ENCODE data around the gene FLNB.

DNA sequence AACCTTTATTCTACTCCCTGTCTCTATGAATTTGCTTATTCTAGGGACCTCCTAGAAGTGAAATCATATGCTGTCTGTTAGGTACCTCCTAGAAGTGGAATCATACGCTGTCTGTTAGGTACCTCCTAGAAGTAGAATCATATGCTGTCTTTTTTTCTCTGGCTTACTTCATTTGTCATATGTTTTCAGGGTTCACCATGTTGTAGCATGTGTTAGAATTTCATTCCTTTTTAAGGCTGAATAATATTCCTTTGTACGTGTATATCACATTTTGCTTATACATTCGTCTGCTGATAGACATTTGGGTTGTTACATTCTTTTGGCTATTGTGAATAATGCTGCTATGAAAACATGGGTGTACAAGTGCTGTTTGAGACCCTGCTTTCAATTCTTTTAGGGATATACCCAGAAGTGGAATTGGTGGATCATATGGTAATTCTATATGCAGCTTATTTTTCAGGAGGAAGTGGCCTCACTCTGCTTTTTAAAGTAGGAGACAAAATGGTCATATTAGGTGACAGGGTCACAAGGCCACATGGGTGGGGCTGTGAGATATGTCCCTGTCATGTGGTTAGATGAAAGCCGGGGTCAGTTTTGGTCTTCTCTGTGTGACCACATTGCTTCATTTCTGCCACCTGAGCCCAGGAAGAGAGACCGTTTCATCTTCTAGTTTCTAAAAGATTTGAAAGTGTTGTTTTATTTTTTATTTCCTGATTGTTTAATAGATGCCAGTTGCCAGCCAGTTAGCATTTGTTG is 76.7 kb downstream of the FLNB start:
- TF ChIP-seq, protein P1, sequence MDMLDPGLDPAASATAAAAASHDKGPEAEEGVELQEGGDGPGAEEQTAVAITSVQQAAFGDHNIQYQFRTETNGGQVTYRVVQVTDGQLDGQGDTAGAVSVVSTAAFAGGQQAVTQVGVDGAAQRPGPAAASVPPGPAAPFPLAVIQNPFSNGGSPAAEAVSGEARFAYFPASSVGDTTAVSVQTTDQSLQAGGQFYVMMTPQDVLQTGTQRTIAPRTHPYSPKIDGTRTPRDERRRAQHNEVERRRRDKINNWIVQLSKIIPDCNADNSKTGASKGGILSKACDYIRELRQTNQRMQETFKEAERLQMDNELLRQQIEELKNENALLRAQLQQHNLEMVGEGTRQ (CRISPR knock-in tag; IDR thresholded peaks at IDR 0.05) = no peak
- TF ChIP-seq ZNF416 (CRISPR knock-in tag; IDR thresholded peaks at IDR 0.05) (no peak), GRHL2 (CRISPR knock-in tag; IDR thresholded peaks at IDR 0.05; ENCODE audit: insufficient replicate concordance, severe bottlenecking) (no peak), SP1 (CRISPR knock-in tag; conservative IDR thresholded peaks at IDR 0.05) (no peak), JUN (CRISPR knock-in tag; IDR thresholded peaks at IDR 0.05) (no peak), ZNF121 (CRISPR knock-in tag; IDR thresholded peaks at IDR 0.05) (no peak), FOXP1 (CRISPR knock-in tag; IDR thresholded peaks at IDR 0.05; ENCODE audit: borderline replicate concordance) (no peak), NR2C2 (CRISPR knock-in tag; IDR thresholded peaks at IDR 0.05) (no peak)
- TF ChIP-seq, protein P2, sequence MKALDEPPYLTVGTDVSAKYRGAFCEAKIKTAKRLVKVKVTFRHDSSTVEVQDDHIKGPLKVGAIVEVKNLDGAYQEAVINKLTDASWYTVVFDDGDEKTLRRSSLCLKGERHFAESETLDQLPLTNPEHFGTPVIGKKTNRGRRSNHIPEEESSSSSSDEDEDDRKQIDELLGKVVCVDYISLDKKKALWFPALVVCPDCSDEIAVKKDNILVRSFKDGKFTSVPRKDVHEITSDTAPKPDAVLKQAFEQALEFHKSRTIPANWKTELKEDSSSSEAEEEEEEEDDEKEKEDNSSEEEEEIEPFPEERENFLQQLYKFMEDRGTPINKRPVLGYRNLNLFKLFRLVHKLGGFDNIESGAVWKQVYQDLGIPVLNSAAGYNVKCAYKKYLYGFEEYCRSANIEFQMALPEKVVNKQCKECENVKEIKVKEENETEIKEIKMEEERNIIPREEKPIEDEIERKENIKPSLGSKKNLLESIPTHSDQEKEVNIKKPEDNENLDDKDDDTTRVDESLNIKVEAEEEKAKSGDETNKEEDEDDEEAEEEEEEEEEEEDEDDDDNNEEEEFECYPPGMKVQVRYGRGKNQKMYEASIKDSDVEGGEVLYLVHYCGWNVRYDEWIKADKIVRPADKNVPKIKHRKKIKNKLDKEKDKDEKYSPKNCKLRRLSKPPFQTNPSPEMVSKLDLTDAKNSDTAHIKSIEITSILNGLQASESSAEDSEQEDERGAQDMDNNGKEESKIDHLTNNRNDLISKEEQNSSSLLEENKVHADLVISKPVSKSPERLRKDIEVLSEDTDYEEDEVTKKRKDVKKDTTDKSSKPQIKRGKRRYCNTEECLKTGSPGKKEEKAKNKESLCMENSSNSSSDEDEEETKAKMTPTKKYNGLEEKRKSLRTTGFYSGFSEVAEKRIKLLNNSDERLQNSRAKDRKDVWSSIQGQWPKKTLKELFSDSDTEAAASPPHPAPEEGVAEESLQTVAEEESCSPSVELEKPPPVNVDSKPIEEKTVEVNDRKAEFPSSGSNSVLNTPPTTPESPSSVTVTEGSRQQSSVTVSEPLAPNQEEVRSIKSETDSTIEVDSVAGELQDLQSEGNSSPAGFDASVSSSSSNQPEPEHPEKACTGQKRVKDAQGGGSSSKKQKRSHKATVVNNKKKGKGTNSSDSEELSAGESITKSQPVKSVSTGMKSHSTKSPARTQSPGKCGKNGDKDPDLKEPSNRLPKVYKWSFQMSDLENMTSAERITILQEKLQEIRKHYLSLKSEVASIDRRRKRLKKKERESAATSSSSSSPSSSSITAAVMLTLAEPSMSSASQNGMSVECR (CRISPR knock-in tag; IDR thresholded peaks at IDR 0.05; ENCODE audit: borderline replicate concordance) = no peak
- TF ChIP-seq, protein P3, sequence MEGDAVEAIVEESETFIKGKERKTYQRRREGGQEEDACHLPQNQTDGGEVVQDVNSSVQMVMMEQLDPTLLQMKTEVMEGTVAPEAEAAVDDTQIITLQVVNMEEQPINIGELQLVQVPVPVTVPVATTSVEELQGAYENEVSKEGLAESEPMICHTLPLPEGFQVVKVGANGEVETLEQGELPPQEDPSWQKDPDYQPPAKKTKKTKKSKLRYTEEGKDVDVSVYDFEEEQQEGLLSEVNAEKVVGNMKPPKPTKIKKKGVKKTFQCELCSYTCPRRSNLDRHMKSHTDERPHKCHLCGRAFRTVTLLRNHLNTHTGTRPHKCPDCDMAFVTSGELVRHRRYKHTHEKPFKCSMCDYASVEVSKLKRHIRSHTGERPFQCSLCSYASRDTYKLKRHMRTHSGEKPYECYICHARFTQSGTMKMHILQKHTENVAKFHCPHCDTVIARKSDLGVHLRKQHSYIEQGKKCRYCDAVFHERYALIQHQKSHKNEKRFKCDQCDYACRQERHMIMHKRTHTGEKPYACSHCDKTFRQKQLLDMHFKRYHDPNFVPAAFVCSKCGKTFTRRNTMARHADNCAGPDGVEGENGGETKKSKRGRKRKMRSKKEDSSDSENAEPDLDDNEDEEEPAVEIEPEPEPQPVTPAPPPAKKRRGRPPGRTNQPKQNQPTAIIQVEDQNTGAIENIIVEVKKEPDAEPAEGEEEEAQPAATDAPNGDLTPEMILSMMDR (IDR thresholded peaks at IDR 0.05) = no peak
- TF ChIP-seq, protein P4, sequence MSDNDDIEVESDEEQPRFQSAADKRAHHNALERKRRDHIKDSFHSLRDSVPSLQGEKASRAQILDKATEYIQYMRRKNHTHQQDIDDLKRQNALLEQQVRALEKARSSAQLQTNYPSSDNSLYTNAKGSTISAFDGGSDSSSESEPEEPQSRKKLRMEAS (CRISPR knock-in tag; IDR thresholded peaks at IDR 0.05) = no peak
- TF ChIP-seq, protein P5, sequence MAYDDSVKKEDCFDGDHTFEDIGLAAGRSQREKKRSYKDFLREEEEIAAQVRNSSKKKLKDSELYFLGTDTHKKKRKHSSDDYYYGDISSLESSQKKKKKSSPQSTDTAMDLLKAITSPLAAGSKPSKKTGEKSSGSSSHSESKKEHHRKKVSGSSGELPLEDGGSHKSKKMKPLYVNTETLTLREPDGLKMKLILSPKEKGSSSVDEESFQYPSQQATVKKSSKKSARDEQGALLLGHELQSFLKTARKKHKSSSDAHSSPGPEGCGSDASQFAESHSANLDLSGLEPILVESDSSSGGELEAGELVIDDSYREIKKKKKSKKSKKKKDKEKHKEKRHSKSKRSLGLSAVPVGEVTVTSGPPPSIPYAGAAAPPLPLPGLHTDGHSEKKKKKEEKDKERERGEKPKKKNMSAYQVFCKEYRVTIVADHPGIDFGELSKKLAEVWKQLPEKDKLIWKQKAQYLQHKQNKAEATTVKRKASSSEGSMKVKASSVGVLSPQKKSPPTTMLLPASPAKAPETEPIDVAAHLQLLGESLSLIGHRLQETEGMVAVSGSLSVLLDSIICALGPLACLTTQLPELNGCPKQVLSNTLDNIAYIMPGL (CRISPR knock-in tag; IDR thresholded peaks at IDR 0.05) = no peak
